Renal cortical epithelial cell (primary cell): Measurements from ENCODE around the gene XIST. TPM values are rescaled to one million over a fixed set of nuclear protein-coding genes. Genes with fewer than 3 reads are reported as not detected.
"Not testable (repeated sequence)": the region's sequence is repeated elsewhere in the genome, so short reads cannot be mapped to it uniquely, and the experiment has no call there.

Experiments used
- DNase-seq: peaks from one replicate; pipeline ENCODE4 v3.0.0-alpha.2; 2011; ENCODE audit warnings: low read depth
- total RNA-seq: library from RNA; depleted of rRNA; stranded (reverse); fragments of >200 nt; gene quantifications from 2 replicates; pipeline ENCODE4 v1.2.3, GENCODE V29; 2014

The XIST gene
- total RNA-seq, 1 donor from 2014 or later, result 99.2 TPM

GRCh38 chrX:73839152-73839551 is 13.4 kb downstream of the XIST start:
- no peak for DNase-seq

- DNase-seq, result no peak
Observed at GRCh38 chrX:73838123-73838522, 14.4 kb downstream of the XIST start.

GRCh38 chrX:73836956-73837477 is 15.5 kb downstream of the XIST start:
- DNase-seq, result no peak

- no peak for DNase-seq
Observed at GRCh38 chrX:73834219-73834618, 18.3 kb downstream of the XIST start.

- no peak for DNase-seq
Observed at GRCh38 chrX:73832319-73832718, 20.2 kb downstream of the XIST start.

GRCh38 chrX:73831500-73831899 is 21.0 kb downstream of the XIST start:
- DNase-seq, result no peak

- DNase-seq, result no peak
Observed at GRCh38 chrX:73830489-73831414, 21.8 kb downstream of the XIST start.

GRCh38 chrX:73829890-73830466 is 22.5 kb downstream of the XIST start:
- no peak for DNase-seq

GRCh38 chrX:73828080-73828720 is 24.3 kb downstream of the XIST start:
- no peak for DNase-seq

- no peak for DNase-seq
Observed at GRCh38 chrX:73827406-73827805, 25.1 kb downstream of the XIST start.

- no peak for DNase-seq
Observed at GRCh38 chrX:73826996-73827395, 25.5 kb downstream of the XIST start.

GRCh38 chrX:73825569-73825968 is 26.9 kb downstream of the XIST start:
- DNase-seq, result no peak

GRCh38 chrX:73823473-73824004 is 29.0 kb downstream of the XIST start:
- DNase-seq, result no peak

GRCh38 chrX:73822775-73823174 is 29.7 kb downstream of the XIST start:
- no peak for DNase-seq

GRCh38 chrX:73821921-73822559 is 30.5 kb downstream of the XIST start:
- DNase-seq, result no peak

- DNase-seq, result not testable (repeated sequence)
Observed at GRCh38 chrX:73819864-73820558, 32.5 kb downstream of the XIST start.

GRCh38 chrX:73818200-73819116 is 34.1 kb downstream of the XIST start:
- no peak for DNase-seq

GRCh38 chrX:73817393-73818199 is 34.9 kb downstream of the XIST start:
- no peak for DNase-seq

GRCh38 chrX:73812256-73812655 is 40.3 kb downstream of the XIST start:
- no peak for DNase-seq
